Muscle of arm (tissue), 14 donors: ENCODE measurements around the gene PRAF2. TPM values are rescaled to one million over a fixed set of nuclear protein-coding genes. Genes with fewer than 3 reads are reported as not detected.

Source experiments
- DNase-seq: peaks from one replicate; pipeline ENCODE4 v3.0.0-alpha.2; 2013
- long read RNA-seq, 11 donors: transcript quantifications; one replicate each; lab custom pipeline, GENCODE V29; 2026
- polyA plus RNA-seq, 12 donors: library from polyadenylated mRNA; unstranded; fragments of 120-200 nt; gene quantifications; one replicate each; pipeline ENCODE4 v1.2.1, GENCODE V29; 2013; ENCODE audit not compliant: insufficient read length in 12 of 12

PRAF2 gene
- polyA plus RNA-seq: 10 to 100 TPM in 11 of 12 donors, not detected in 1; 15.7 to 63.8 (median 22.1) TPM
- long read RNA-seq, donor 1, transcript PRAF2-202 (3 exons, 1,334 nt): major isoform, 16 of 22 reads
- long read RNA-seq, donor 1, partial matches to known transcripts: 6 of 22 reads
- long read RNA-seq, donor 1, other reads (novel, unspliced or antisense): 0 of 22 reads
- long read RNA-seq, donor 2, transcript PRAF2-202 (3 exons, 1,334 nt): major isoform, 13 of 22 reads
- long read RNA-seq, donor 2, partial matches to known transcripts: 9 of 22 reads
- long read RNA-seq, donor 2, other reads (novel, unspliced or antisense): 0 of 22 reads
- long read RNA-seq, donor 3, partial matches to known transcripts: 0 of 3 reads
- long read RNA-seq, donor 3, other reads (novel, unspliced or antisense): 0 of 3 reads
- long read RNA-seq, donor 4, transcript PRAF2-202 (3 exons, 1,334 nt): major isoform, 5 of 5 reads
- long read RNA-seq, donor 4, partial matches to known transcripts: 0 of 5 reads
- long read RNA-seq, donor 4, other reads (novel, unspliced or antisense): 0 of 5 reads
- long read RNA-seq, donor 5, transcript PRAF2-202 (3 exons, 1,334 nt): major isoform, 11 of 12 reads
- long read RNA-seq, donor 5, partial matches to known transcripts: 0 of 12 reads
- long read RNA-seq, donor 5, other reads (novel, unspliced or antisense): 0 of 12 reads
- long read RNA-seq, donor 6, transcript PRAF2-202 (3 exons, 1,334 nt): major isoform, 6 of 6 reads
- long read RNA-seq, donor 6, partial matches to known transcripts: 0 of 6 reads
- long read RNA-seq, donor 6, other reads (novel, unspliced or antisense): 0 of 6 reads
- long read RNA-seq, donor 7, partial matches to known transcripts: 0 of 4 reads
- long read RNA-seq, donor 7, other reads (novel, unspliced or antisense): 0 of 4 reads
- long read RNA-seq, donor 8, transcript PRAF2-202 (3 exons, 1,334 nt): major isoform, 7 of 8 reads
- long read RNA-seq, donor 8, partial matches to known transcripts: 0 of 8 reads
- long read RNA-seq, donor 8, other reads (novel, unspliced or antisense): 0 of 8 reads
- long read RNA-seq, donor 9, transcript PRAF2-202 (3 exons, 1,334 nt): major isoform, 11 of 11 reads
- long read RNA-seq, donor 9, partial matches to known transcripts: 0 of 11 reads
- long read RNA-seq, donor 9, other reads (novel, unspliced or antisense): 0 of 11 reads
- long read RNA-seq, donor 10, transcript PRAF2-202 (3 exons, 1,334 nt): major isoform, 6 of 6 reads
- long read RNA-seq, donor 10, partial matches to known transcripts: 0 of 6 reads
- long read RNA-seq, donor 10, other reads (novel, unspliced or antisense): 0 of 6 reads
- long read RNA-seq, donor 11, transcript PRAF2-202 (3 exons, 1,334 nt): major isoform, 14 of 14 reads
- long read RNA-seq, donor 11, partial matches to known transcripts: 0 of 14 reads
- long read RNA-seq, donor 11, other reads (novel, unspliced or antisense): 0 of 14 reads

DNA sequence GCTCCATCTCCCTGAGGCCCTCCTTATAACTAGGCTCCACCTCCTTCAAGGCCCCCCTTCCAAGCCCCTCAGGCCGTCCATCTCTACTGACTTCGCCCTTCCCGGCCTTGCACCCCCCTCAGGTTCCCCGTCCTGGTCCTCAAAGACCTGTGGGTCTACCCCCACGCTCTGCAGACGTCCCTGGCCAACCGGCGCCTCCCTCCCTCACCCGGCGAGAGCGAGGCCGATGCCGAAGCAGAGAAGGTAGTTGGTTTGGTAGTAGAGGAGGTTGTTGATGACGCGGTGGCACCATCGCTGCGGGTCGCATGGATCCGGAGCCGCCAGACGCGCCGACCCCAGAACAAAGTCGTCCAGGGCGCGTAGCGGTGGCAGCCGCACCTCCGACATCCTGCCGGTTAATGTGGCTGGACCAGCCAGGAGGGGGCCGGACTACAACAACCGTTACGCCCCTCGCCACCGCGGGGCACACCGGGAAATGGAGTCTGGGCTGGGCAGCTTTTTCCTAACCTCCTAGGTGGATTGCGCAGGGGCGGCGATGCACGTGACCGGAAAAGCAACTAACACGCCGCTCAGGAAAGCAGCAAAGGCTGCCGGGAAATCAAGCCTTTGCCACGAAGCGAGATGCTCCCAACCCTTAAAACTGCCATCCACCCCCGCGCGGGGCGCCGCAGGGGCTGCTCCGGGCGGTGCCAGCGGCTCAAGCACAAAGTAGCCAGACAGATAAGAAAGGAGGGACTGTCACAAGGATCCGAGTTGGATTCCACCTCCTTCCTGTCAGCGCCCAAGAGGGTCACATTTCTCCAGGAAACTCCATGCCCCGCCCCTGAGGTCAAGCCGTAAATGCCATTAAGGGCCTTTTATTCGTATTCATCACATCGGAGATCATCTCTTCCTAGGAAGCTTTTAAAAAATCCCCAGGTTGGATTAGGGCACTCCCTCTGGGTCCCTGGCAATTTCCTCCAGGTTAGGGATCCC lies at the start of gene PRAF2:
Gene PRAF2 (minus strand): TSS at position 402 of the 975 bp plus-strand sequence. CDS start 15 bp downstream, at position 387.
- DNase-seq: peak; percentile 90

DNA sequence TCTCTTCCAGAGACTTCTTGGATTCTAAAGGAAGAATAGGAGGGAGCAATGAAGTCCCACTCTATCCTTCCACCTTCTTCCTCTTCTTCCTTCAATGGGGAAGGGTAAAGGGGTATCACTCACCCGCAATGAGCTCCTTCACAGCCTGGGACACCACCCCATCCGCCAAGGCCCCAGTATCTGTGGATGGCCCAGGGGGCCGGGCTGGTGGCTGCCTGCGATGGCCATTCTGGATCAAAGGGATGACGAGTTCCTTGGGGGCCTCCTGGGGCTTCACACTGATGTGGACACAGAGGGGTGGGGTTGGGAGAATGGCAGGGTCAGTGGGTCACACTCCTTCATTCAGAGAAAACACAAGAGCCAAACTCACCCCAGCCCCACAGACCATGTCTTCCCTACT lies 48.7 kb upstream of the PRAF2 start:
- DNase-seq: no peak

GRCh38 chrX:49120091-49120490 lies 46.3 kb upstream of the PRAF2 start:
- DNase-seq: no peak

DNA sequence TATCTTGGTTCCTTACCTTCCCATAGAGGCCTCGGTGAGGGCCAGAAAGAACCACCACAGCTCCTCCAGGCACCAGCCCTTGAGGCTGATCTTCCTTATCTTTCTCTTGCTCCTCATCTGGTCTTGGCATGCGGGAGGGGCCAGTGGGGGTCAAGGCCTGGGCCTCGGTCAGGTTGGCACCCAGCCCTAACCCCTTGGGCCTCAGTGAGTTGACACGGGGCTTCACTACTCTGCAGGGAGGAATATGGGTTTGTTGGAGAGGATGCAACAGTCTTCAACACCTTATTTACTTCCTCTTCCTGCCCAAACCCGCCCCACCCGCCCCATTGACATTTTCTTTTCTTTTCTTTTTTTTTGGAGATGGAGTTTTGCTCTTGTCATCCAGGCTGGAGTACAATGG lies 43.8 kb upstream of the PRAF2 start:
- no peak for DNase-seq

GRCh38 chrX:49116716-49117115 lies 42.9 kb upstream of the PRAF2 start:
- no peak for DNase-seq

- no peak for DNase-seq
These were observed 42.3 kb upstream of the PRAF2 start for GRCh38 chrX:49116076-49116475.

- no peak for DNase-seq
These were observed 38.0 kb upstream of the PRAF2 start for GRCh38 chrX:49111791-49112190.

GRCh38 chrX:49110417-49110816 lies 36.6 kb upstream of the PRAF2 start:
- DNase-seq: no peak

DNA sequence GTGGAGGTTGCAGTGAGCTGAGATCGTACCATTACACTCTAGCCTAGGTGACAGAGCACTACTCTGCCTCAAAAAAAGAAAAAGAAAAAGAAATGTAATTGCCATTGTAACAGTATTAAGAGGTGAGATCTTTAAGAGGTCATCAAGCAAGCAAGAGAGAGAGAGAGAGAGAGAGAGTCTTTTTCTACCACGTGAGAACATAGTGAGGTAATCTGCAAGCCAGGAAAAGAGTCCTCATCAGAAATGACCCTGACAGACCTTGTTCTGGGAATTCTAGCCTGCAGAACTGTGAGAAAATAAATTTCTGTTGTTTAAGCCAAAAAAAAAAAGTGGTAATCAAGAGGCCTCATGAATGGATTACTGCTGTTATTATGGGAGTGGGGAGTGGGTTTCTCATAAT lies 34.8 kb upstream of the PRAF2 start:
- no peak for DNase-seq

DNA sequence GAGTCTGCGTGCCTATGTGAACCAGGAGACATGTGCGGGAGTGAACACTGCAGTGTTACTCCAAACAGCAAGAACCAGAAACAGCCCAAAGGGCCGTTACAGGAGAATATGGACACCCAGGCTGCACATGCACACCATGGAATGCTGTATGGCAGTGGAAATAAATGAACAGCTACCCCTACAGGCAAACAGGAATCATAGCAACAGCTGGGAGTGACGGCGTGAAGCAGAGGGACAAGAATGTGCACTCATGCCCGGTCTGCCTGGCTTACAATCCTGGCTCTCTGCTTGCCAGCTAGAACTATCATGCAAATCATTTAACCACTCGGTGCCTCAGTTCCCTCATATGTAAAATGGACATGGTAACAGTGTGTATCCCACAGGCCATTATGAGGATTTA lies 33.1 kb upstream of the PRAF2 start:
- DNase-seq: no peak

- DNase-seq: no peak
These were observed 32.5 kb upstream of the PRAF2 start for GRCh38 chrX:49106296-49106695.

DNA sequence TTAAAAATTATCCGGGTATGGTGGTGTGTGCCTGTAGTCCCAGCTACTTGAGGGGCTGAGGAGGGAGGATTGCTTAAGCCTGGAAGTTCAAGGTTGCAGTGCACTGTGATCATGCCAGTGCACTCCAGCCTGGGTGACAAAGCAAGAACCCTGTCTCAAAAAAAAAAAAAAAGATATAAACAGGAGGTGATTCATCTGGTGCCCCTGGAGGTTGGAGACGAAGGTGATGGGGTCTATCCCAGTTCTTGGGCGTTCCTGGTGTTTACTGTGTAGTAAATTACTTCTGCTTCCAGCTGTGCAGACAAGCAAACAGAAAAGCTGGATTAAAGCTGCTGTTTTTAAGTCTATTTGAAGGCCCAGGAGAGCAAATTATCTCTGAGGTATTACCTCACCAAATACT lies 29.8 kb upstream of the PRAF2 start:
- no peak for DNase-seq

- DNase-seq: no peak
These were observed 28.4 kb upstream of the PRAF2 start for GRCh38 chrX:49102190-49102589.

DNA sequence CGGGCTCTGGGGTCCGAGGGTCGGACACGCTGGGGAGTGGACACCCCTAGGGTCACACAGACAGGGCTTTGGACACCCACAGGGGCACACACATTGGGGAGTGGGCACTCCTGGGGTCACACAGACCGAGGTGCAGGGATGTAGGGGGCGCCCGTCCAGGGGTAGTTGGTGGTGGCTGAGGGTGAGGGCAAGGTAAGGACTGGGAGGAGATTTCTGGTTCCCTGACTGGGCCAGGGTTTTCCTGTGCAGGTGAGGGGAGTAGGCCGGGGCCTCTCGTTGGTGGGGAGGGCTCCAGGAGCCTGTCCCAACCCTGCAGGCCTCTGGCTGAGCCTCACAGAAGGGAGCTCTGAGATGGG lies 27.8 kb upstream of the PRAF2 start:
- no peak for DNase-seq

GRCh38 chrX:49100704-49101628 lies 27.2 kb upstream of the PRAF2 start:
- peak; percentile 90 for DNase-seq

DNA sequence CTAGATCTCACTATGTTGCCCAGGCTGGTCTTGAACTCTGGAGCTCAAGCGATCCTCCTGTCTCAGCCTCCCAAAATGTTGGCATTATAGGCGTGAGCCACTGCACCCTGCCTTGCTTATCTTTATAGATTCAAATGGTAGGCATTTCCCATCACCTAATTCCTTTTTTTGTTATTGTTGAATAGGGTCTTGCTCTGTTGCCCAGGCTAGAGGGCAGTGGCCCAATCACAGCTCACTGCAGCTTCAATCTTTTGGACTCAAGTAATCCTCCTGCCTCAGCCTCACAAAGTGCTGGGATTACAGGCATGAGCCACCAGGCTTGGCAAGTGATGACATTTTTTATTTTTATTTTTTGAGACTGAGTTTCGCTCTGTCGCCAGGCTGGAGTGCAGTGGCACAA lies 22.6 kb upstream of the PRAF2 start:
- no peak for DNase-seq

DNA sequence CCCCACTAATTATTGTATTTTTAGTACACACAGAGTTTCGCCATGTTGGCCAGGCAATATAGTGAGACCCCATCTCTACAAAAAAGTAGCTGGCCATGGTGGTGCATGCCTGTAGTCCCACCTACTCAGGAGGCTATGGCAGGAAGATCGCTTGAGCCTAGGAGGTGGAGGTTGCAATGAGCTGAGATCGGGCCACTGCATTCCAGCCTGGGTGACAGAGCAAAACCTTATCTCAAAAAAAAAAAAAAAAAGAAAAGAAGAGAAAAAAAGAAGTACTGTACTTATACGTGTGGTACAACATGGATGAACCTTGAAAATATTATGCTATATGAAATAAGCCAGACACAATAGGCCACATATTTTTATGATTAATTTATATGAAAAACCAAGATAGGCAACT lies 15.8 kb upstream of the PRAF2 start:
- no peak for DNase-seq

- no peak for DNase-seq
These were observed 8.6 kb upstream of the PRAF2 start for GRCh38 chrX:49082271-49082871.
